Endothelial cell (in vitro differentiated cells): Measurements from ENCODE around the gene IFFO2. TPM values are rescaled to one million over a fixed set of nuclear protein-coding genes. Genes with fewer than 3 reads are reported as not detected.
A peak's percentile ranks its signal among the peaks of the same experiment; 100 is the strongest.

Experiments used
- DNase-seq: peaks from one replicate; pipeline ENCODE4 v3.0.0; 2021; ENCODE audit warnings: low spot score
- H3K27ac Mint-ChIP-seq: one replicate; pipeline ENCODE4 v1.8.0; 2021; ENCODE audit warnings: mixed read lengths, inconsistent platforms; ENCODE audit not compliant: unreplicated experiment
- H3K27me3 Mint-ChIP-seq: one replicate; pipeline ENCODE4 v1.8.0; 2021; ENCODE audit warnings: mild to moderate bottlenecking, moderate library complexity, mixed read lengths, inconsistent platforms; ENCODE audit not compliant: unreplicated experiment
- H3K36me3 Mint-ChIP-seq: one replicate; pipeline ENCODE4 v1.8.0; 2021; ENCODE audit warnings: mild to moderate bottlenecking, low read depth, mixed read lengths, inconsistent platforms; ENCODE audit not compliant: unreplicated experiment
- H3K4me1 Mint-ChIP-seq: one replicate; pipeline ENCODE4 v1.8.0; 2021; ENCODE audit warnings: mild to moderate bottlenecking, mixed read lengths, inconsistent platforms; ENCODE audit not compliant: unreplicated experiment
- H3K4me3 Mint-ChIP-seq: one replicate; pipeline ENCODE4 v1.8.0; 2021; ENCODE audit warnings: mild to moderate bottlenecking, mixed read lengths, inconsistent platforms; ENCODE audit not compliant: unreplicated experiment
- H3K9me3 Mint-ChIP-seq: one replicate; pipeline ENCODE4 v1.8.0; 2021; ENCODE audit warnings: mixed read lengths, inconsistent platforms; ENCODE audit not compliant: unreplicated experiment
- total RNA-seq: library from RNA; stranded (reverse); fragmentation: NEBNext Ultra II Directional; extraction: Animal tissue kit (Norgen Biotek cat#: 25700); gene quantifications from one replicate; pipeline ENCODE4 v1.2.1, GENCODE V29; 2021; ENCODE audit not compliant: unreplicated experiment
- TF ChIP-seq, protein P1 (sequence below): fragments of 200-600 bp; sonication (generic); IDR thresholded peaks from one replicate; pipeline ENCODE4 v1.5.0; 2021; ENCODE audit warnings: antibody characterized with exemption; ENCODE audit not compliant: unreplicated experiment

IFFO2 gene
- total RNA-seq, 1 donor from 2014 or later, result 16.7 TPM

DNA sequence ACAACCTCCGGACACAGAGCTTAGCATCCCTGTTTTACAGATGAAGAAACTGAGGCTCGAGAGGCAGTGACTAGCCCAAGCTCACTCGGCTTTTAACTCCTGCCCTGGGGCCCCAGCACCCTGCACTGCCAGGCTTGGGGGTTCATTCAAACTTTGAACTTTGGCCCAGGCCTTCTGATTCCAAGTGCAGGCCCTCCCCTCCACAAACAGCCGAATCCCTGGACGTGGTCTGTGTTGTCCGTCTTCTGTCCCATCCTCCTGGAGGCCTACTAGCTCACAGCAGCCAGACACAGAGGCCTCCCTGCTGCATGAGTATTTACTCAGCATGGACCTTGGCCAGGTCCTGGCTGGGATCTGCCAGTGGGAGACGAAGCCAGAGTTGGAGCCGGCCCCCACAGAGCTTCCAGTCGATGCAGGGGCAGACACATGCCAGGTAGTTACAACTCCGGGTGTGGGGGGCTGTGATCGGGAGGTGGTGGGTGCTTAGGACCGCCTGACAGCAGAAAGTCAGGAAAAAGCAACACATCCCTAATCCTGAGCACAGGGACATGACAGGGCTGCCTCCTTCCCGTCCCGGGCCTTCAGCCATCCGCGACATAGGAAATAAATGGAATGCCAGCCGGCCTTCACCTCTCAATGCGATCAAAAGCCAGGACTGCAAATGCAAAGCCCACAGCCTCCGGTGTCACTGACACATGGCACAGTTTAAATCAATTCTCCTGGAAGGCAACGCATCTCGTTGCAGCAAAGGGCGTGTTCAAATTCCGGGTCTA, 7.4 kb downstream of the IFFO2 start:
- Mint-ChIP-seq H3K27me3 (peaks cover 11% of the 10 kb centered on the region), H3K4me3 (no peak overlapping the region), H3K9me3 (no peaks in the 10 kb centered on the region), H3K36me3 (no peaks in the 10 kb centered on the region), H3K27ac (peak overlapping the region; percentile 97), H3K4me1 (peaks cover 61% of the 10 kb centered on the region)
- TF ChIP-seq, protein P1, sequence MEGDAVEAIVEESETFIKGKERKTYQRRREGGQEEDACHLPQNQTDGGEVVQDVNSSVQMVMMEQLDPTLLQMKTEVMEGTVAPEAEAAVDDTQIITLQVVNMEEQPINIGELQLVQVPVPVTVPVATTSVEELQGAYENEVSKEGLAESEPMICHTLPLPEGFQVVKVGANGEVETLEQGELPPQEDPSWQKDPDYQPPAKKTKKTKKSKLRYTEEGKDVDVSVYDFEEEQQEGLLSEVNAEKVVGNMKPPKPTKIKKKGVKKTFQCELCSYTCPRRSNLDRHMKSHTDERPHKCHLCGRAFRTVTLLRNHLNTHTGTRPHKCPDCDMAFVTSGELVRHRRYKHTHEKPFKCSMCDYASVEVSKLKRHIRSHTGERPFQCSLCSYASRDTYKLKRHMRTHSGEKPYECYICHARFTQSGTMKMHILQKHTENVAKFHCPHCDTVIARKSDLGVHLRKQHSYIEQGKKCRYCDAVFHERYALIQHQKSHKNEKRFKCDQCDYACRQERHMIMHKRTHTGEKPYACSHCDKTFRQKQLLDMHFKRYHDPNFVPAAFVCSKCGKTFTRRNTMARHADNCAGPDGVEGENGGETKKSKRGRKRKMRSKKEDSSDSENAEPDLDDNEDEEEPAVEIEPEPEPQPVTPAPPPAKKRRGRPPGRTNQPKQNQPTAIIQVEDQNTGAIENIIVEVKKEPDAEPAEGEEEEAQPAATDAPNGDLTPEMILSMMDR, result no peak
- DNase-seq, result peak; percentile 33

DNA sequence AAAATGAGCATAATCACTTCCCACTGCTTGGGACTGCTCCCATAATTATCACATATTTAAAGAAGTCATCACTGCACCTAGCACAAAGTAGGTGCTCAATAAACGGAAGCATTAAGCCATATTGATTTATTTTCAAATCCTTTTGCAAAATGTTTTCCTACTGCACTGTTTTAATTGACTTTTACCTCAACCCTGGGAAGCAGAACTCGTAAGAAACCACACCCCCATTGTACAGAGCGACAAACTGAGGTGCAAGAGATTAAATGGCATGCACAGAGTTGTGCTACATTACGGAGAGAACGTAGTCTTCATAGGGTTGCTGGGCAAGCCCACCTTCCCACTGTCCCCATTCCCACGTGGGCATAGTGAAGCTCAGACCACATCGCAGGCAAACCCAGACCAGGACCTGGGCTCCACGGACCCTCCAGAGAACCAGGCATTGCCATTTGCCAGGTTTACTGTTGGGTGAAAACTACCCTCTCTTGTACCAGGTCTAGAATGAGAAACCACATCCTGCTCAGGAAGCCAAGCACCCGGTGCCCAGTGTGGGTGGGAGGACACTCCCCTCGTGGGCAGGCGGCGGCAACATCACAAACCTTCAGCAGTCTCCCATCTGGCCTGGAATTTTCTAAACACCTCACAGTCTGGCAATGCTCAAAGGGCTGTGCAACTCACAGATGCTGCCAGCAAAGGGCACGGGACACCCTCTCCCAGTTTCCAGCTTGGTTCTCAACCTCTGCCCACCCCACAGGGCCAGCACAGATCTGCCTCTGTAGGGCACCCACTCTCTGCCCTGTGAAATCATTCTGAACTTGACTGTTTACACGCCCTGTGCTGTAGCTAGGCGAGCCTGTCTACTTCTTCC, 8.2 kb downstream of the IFFO2 start:
- Mint-ChIP-seq H3K27ac (peak overlapping the region; percentile 42), H3K9me3 (no peaks in the 10 kb centered on the region), H3K4me1 (peaks cover 57% of the 10 kb centered on the region), H3K27me3 (peaks cover 13% of the 10 kb centered on the region), H3K36me3 (no peaks in the 10 kb centered on the region), H3K4me3 (peak overlapping the region; percentile 62)
- TF ChIP-seq, protein P1, result no peak
- DNase-seq, result no peak

DNA sequence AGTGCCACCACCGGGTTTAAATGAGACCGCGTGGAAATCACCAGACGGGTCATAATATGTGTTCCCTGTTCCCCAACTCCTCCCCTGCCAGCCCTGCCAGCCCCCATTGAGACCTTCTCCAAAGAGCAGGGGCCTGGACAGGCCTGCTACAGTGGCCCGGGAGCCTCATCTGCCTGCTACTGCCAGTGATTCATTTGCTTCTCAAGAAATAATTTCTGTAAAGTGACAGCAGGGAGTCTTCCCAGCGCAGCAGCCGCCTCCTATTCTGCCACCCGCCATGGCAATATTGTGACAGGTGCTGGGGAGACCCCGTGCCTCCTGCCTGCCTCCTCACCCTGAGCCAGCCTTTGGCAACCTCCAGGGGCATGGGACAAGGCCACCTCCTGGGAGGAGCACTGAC, 8.9 kb downstream of the IFFO2 start:
- peaks cover 13% of the 10 kb centered on the region for H3K27me3 Mint-ChIP-seq
- H3K27ac Mint-ChIP-seq, result no peak overlapping the region
- TF ChIP-seq, protein P1, result no peak
- no peaks in the 10 kb centered on the region for H3K36me3 Mint-ChIP-seq
- H3K4me1 Mint-ChIP-seq, result peaks cover 52% of the 10 kb centered on the region
- no peak for DNase-seq
- H3K4me3 Mint-ChIP-seq, result no peak overlapping the region
- H3K9me3 Mint-ChIP-seq, result no peaks in the 10 kb centered on the region

DNA sequence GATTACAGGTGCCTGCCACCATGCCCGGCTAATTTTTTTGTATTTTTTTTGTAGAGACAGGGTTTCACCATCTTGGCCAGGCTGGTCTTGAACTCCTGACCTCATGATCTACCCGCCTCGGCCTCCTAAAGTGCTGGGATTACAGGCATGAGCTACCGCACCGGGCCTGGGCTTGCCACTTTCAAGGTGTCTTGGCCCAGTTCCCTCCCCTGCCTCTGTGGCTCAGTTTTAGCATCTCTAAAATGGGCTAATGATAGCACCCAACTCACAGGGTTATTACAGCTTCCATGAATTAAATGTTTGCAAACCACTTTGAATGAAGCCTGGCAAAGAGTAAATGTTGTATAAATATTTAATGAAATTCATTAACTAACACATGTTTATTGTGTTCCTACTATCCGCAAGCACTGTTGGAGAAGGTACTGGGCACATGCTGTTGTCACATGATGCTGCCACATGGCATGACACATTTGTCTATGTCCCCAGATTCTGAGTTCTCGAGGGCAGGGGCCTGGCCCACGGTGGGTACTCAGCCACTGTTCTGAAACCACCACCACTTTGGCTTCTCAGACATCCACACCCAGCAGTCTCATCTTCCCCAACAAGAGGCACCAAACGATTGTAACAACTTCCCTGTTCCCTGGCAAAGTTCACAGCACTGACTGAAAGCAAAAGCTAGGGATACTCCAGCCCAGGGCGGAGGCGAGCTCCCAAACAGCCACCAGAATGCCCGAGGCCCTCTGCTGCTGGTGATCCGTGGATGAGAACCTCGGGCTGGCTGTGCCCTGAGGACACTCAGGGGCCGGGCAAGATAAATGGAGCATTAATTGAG, 9.7 kb downstream of the IFFO2 start:
- no peak for DNase-seq
- Mint-ChIP-seq H3K27ac (peak overlapping the region; percentile 48), H3K36me3 (no peaks in the 10 kb centered on the region), H3K9me3 (no peaks in the 10 kb centered on the region), H3K4me1 (peaks cover 53% of the 10 kb centered on the region), H3K27me3 (peaks cover 13% of the 10 kb centered on the region), H3K4me3 (no peak overlapping the region)
- TF ChIP-seq, protein P1, result no peak
